ENCODE data around the gene FOSL2. TPM values are rescaled to one million over a fixed set of nuclear protein-coding genes. Genes with fewer than 3 reads are reported as not detected.

FOSL2 gene
- polyA plus RNA-seq, 1 of the 3 experiments (the other 2 are of a cell fraction), result 41.7 TPM

DNA sequence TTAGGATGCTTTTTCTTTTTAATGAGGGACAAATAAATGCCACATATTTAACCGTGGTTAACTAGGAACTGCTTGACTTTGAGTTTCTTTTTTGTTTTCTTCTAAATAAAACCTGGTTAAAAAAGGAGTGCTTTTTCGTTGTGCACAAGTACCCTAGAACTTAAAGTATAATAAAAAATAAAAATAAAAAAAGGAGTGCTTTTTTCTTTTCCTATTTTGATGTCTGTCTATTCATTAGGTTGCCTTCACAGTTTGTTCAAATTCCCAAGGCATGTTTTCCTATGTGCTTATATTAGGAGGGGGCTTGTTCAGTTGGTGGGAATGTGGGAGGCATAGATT, 4.4 kb downstream of the FOSL2 start:
- no peak overlapping the region for H2AFZ ChIP-seq (ENCODE audit: low read depth)
- H3K4me3 ChIP-seq (ENCODE audit: low read depth in 2 of 2, low read length in 1 of 2), result peak overlapping the region in 1 of 2 experiments; percentile 84; a peak in 2 of 4 replicates
- peak overlapping the region; percentile 98 for H3K9ac ChIP-seq
- peaks cover 6 to 30% of the 10 kb centered on the region in 2 experiments for H3K4me1 ChIP-seq (ENCODE audit: control insufficient read depth in 1 of 2, insufficient read depth in 2 of 2, low read depth in 1 of 2, low read length in 1 of 2)
- no peaks in the 10 kb centered on the region for H3K9me2 ChIP-seq
- peak overlapping the region in 1 of 2 experiments; percentile 97; a peak in 3 of 4 replicates for H3K27ac ChIP-seq (ENCODE audit: low read depth in 2 of 2, low read length in 1 of 2)
- H4K20me1 ChIP-seq (ENCODE audit: insufficient read depth), result peaks cover 49% of the 10 kb centered on the region
- POLR2A ChIA-PET, result interaction anchor here (0.6 kb wide), 2 partner anchors 434 to 595 kb away, joined by 3 read pairs; no protein-coding TSS in a partner anchor
- peak overlapping the region; percentile 89 for H3K4me2 ChIP-seq
- H3K9me3 ChIP-seq, result no peaks in the 10 kb centered on the region
- 37% methylated on average over 2 of the region's 2 CpGs for WGBS (ENCODE audit: low lambda C conversion rate)
- peaks cover 17% of the 10 kb centered on the region for H3F3A ChIP-seq (replicated peaks; ENCODE audit: insufficient read depth)
- TF ChIP-seq NRF1 (IDR thresholded peaks at IDR 0.05; ENCODE audit: low read depth, low read length), result no peak
- TF ChIP-seq FOXM1 (IDR thresholded peaks at IDR 0.05; ENCODE audit: low read depth), result no peak
- TF ChIP-seq EZH2phosphoT487 (IDR thresholded peaks at IDR 0.05; ENCODE audit: borderline replicate concordance, low read depth), result no peak
- no peak for TF ChIP-seq RAD21 (IDR thresholded peaks at IDR 0.05; ENCODE audit: low read length)
- no peak for TF ChIP-seq EP300 (IDR thresholded peaks at IDR 0.05; ENCODE audit: borderline replicate concordance in 1 of 2, low read depth in 1 of 2, low read length in 1 of 2)
- no peak for TF ChIP-seq SMC3 (IDR thresholded peaks at IDR 0.05; ENCODE audit: low read depth, low read length)
- no peak for DNase-seq
- peaks cover 92% of the 10 kb centered on the region for H3K79me2 ChIP-seq (ENCODE audit: insufficient read depth)
- CTCF ChIA-PET, result interaction anchor here (0.6 to 10.1 kb wide), 44 partner anchors 8 to 725 kb away, joined by 3 to 67 read pairs (median 4); partner anchors contain the start of genes BABAM2, PLB1 and RBKS
- no peaks in the 10 kb centered on the region for H3K27me3 ChIP-seq (ENCODE audit: insufficient read depth)
- peaks cover 6 to 10% of the 10 kb centered on the region in 2 experiments for H3K36me3 ChIP-seq (replicated peaks in 1 of 2; ENCODE audit: control insufficient read depth in 1 of 2, insufficient read depth in 2 of 2, low read length in 1 of 2)

DNA sequence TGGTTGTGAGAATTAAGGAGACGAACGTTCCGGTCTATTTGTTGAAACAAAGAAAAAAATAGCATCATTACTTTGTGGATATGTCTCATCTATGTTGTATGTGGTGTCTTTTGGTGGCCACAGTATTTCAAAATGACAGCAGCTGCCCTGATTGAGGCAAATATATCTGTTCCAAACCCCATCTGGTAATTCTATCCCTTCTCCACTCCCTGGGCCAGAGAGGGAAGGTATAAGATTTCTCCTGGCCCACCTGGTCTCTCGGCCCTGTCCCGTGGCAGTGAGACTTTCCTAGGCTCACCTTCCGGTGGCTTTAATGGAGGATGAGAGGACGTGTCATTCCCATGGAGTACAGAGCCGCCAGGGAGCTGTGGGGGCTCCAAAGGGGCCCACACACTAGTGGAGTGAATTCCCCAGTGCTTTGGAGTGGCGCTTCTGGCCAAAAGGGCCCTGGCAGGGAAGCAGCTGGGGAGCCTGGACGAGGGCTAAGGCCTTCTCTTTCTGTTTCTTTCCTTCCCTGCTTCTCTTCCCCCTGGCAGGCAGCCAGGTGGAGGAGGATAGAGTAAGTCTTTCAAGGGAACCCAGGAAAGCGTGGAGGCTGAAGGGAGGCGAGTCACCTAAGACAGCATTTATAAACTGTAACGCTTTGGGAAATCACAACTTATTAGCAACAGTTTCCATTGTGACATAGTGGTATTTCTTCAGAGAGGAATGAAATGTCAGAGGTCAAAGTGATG, 5.6 kb downstream of the FOSL2 start:
- H3K4me2 ChIP-seq, result peak overlapping the region; percentile 89
- DNase-seq, result no peak
- POLR2A ChIA-PET, result no interaction called here
- H3K79me2 ChIP-seq (ENCODE audit: insufficient read depth), result peaks cover 100% of the 10 kb centered on the region
- 86% methylated on average over 13 of the region's 13 CpGs for WGBS (ENCODE audit: low lambda C conversion rate)
- H3K27ac ChIP-seq (ENCODE audit: low read depth in 2 of 2, low read length in 1 of 2), result peak overlapping the region in 1 of 2 experiments; percentile 97; a peak in 1 of 4 replicates
- CTCF ChIA-PET, result interaction anchor here (1.1 to 10.1 kb wide), 4 partner anchors 644 to 715 kb away, joined by 4 to 67 read pairs (median 24); no protein-coding TSS in a partner anchor
- no peak overlapping the region for H2AFZ ChIP-seq (ENCODE audit: low read depth)
- peaks cover 13% of the 10 kb centered on the region for H3F3A ChIP-seq (replicated peaks; ENCODE audit: insufficient read depth)
- no peaks in the 10 kb centered on the region for H3K27me3 ChIP-seq (ENCODE audit: insufficient read depth)
- H4K20me1 ChIP-seq (ENCODE audit: insufficient read depth), result peaks cover 62% of the 10 kb centered on the region
- H3K4me3 ChIP-seq (ENCODE audit: low read depth in 2 of 2, low read length in 1 of 2), result peak overlapping the region in 1 of 2 experiments; percentile 84; a peak in 1 of 4 replicates
- no peaks in the 10 kb centered on the region for H3K9me2 ChIP-seq
- peak overlapping the region; percentile 98 for H3K9ac ChIP-seq
- TF ChIP-seq NFIC (IDR thresholded peaks at IDR 0.05; ENCODE audit: borderline replicate concordance) (peak; percentile 60), RFX5 (IDR thresholded peaks at IDR 0.05; ENCODE audit: low read length) (no peak)
- H3K9me3 ChIP-seq, result no peaks in the 10 kb centered on the region
- peaks cover 9 to 30% of the 10 kb centered on the region in 2 experiments for H3K4me1 ChIP-seq (ENCODE audit: control insufficient read depth in 1 of 2, insufficient read depth in 2 of 2, low read depth in 1 of 2, low read length in 1 of 2)
- H3K36me3 ChIP-seq (replicated peaks in 1 of 2; ENCODE audit: control insufficient read depth in 1 of 2, insufficient read depth in 2 of 2, low read length in 1 of 2), result peaks cover 6 to 10% of the 10 kb centered on the region in 2 experiments

DNA sequence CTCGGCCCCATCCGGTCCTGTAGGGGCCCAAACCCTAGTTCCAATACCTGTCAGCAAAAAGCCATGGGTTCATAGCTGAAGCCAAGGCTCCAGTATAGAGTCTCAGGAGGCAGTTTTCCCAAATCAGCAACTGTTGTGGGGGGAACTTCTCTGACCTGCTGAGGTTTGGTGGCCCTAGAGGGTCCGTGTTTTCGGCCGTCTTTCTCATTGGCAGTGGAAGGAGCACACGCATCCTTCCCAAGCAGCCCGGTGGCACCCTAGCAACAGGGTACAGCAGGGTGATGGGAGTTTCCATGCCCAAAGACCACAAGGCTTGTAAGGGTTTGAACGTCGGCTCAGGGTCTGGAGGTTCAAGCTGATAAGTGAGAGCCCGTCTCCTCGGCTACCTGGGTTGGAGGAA, 6.6 kb downstream of the FOSL2 start:
- H3K9ac ChIP-seq, result no peak overlapping the region
- no peaks in the 10 kb centered on the region for H3K27me3 ChIP-seq (ENCODE audit: insufficient read depth)
- peaks cover 72% of the 10 kb centered on the region for H4K20me1 ChIP-seq (ENCODE audit: insufficient read depth)
- H3K36me3 ChIP-seq (replicated peaks in 1 of 2; ENCODE audit: control insufficient read depth in 1 of 2, insufficient read depth in 2 of 2, low read length in 1 of 2), result peaks cover 13 to 14% of the 10 kb centered on the region in 2 experiments
- no peak for DNase-seq
- H3F3A ChIP-seq (replicated peaks; ENCODE audit: insufficient read depth), result peaks cover 13% of the 10 kb centered on the region
- H2AFZ ChIP-seq (ENCODE audit: low read depth), result no peak overlapping the region
- no peaks in the 10 kb centered on the region for H3K9me2 ChIP-seq
- CTCF ChIA-PET, result interaction anchor here (0.6 to 10.1 kb wide), 6 partner anchors 49 to 716 kb away, joined by 3 to 67 read pairs (median 17); no protein-coding TSS in a partner anchor
- H3K27ac ChIP-seq (ENCODE audit: low read depth in 2 of 2, low read length in 1 of 2), result no peak overlapping the region
- WGBS (ENCODE audit: low lambda C conversion rate), result 95% methylated on average over 9 of the region's 11 CpGs
- H3K79me2 ChIP-seq (ENCODE audit: insufficient read depth), result peaks cover 100% of the 10 kb centered on the region
- POLR2A ChIA-PET, result no interaction called here
- no peak overlapping the region for H3K4me3 ChIP-seq (ENCODE audit: low read depth in 2 of 2, low read length in 1 of 2)
- peak overlapping the region; percentile 89; the same call in 1 of the 2 replicates for H3K4me2 ChIP-seq
- H3K9me3 ChIP-seq, result no peaks in the 10 kb centered on the region
- H3K4me1 ChIP-seq (ENCODE audit: control insufficient read depth in 1 of 2, insufficient read depth in 2 of 2, low read depth in 1 of 2, low read length in 1 of 2), result peaks cover 15 to 30% of the 10 kb centered on the region in 2 experiments
- TF ChIP-seq, protein P1, sequence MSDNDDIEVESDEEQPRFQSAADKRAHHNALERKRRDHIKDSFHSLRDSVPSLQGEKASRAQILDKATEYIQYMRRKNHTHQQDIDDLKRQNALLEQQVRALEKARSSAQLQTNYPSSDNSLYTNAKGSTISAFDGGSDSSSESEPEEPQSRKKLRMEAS (IDR thresholded peaks at IDR 0.05; ENCODE audit: low read depth), result no peak
- TF ChIP-seq, protein P2, sequence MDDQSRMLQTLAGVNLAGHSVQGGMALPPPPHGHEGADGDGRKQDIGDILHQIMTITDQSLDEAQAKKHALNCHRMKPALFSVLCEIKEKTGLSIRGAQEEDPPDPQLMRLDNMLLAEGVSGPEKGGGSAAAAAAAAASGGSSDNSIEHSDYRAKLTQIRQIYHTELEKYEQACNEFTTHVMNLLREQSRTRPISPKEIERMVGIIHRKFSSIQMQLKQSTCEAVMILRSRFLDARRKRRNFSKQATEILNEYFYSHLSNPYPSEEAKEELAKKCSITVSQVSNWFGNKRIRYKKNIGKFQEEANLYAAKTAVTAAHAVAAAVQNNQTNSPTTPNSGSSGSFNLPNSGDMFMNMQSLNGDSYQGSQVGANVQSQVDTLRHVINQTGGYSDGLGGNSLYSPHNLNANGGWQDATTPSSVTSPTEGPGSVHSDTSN (IDR thresholded peaks at IDR 0.05), result no peak
- TF ChIP-seq, protein P3, sequence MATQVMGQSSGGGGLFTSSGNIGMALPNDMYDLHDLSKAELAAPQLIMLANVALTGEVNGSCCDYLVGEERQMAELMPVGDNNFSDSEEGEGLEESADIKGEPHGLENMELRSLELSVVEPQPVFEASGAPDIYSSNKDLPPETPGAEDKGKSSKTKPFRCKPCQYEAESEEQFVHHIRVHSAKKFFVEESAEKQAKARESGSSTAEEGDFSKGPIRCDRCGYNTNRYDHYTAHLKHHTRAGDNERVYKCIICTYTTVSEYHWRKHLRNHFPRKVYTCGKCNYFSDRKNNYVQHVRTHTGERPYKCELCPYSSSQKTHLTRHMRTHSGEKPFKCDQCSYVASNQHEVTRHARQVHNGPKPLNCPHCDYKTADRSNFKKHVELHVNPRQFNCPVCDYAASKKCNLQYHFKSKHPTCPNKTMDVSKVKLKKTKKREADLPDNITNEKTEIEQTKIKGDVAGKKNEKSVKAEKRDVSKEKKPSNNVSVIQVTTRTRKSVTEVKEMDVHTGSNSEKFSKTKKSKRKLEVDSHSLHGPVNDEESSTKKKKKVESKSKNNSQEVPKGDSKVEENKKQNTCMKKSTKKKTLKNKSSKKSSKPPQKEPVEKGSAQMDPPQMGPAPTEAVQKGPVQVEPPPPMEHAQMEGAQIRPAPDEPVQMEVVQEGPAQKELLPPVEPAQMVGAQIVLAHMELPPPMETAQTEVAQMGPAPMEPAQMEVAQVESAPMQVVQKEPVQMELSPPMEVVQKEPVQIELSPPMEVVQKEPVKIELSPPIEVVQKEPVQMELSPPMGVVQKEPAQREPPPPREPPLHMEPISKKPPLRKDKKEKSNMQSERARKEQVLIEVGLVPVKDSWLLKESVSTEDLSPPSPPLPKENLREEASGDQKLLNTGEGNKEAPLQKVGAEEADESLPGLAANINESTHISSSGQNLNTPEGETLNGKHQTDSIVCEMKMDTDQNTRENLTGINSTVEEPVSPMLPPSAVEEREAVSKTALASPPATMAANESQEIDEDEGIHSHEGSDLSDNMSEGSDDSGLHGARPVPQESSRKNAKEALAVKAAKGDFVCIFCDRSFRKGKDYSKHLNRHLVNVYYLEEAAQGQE (IDR thresholded peaks at IDR 0.05; ENCODE audit: low read depth, low read length), result no peak
- TF ChIP-seq NRF1 (IDR thresholded peaks at IDR 0.05; ENCODE audit: low read depth, low read length), result no peak
- no peak for TF ChIP-seq SMC3 (IDR thresholded peaks at IDR 0.05; ENCODE audit: low read depth, low read length)
- TF ChIP-seq FOSL2 (IDR thresholded peaks at IDR 0.05; ENCODE audit: borderline replicate concordance, low read depth), result no peak
